K562 (cell line): Measurements from ENCODE around the gene NPAS1. TPM values are rescaled to one million over a fixed set of nuclear protein-coding genes. Genes with fewer than 3 reads are reported as not detected.

Source experiments
- ASH1L ChIP-seq: fragments of 450-650 bp; IDR thresholded peaks from 2 replicates; pipeline ENCODE4 v1.6.1; 2018; ENCODE audit warnings: borderline replicate concordance, mild to moderate bottlenecking, low read depth; ENCODE audit not compliant: partially characterized antibody
- BCL6 ChIP-seq: fragments of 250-450 bp; sonication (Bioruptor Pico); IDR thresholded peaks from 2 replicates; pipeline ENCODE4 v1.4.0; 2020
- CBFA2T2 ChIP-seq: fragments of 450-650 bp; conservative IDR thresholded peaks from 2 replicates; pipeline ENCODE4 v1.6.1; 2017; ENCODE audit warnings: mild to moderate bottlenecking
- HDAC8 ChIP-seq: fragments of 450-650 bp; IDR thresholded peaks from 2 replicates; pipeline ENCODE4 v1.6.1; 2016; ENCODE audit warnings: mild to moderate bottlenecking, missing genetic modification characterization, moderate library complexity, missing compliant biosample characterization
- ID3 ChIP-seq, 2 experiments: fragments of 250-450 bp in 1 of 2; fragments of 450-650 bp in 1 of 2; sonication (Bioruptor Pico) in 1 of 2; IDR thresholded peaks; 2 replicates each; pipeline versions ENCODE4 v1.6.1 to v1.8.0; 2016 to 2021; ENCODE audit warnings: mild to moderate bottlenecking in 2 of 2, moderate library complexity in 2 of 2, missing compliant biosample characterization in 1 of 2, missing genetic modification characterization in 1 of 2
- KDM1A ChIP-seq, 2 experiments: fragments of 450-650 bp; IDR thresholded peaks; 2 replicates each; pipeline ENCODE4 v1.6.1; 2016; ENCODE audit warnings: mild to moderate bottlenecking in 2 of 2
- KDM4B ChIP-seq, 2 experiments: fragments of 450-650 bp in 1 of 2; sonication (generic) in 1 of 2; IDR thresholded peaks; 2 replicates each; pipeline ENCODE4 v1.6.1; 2016 to 2017; ENCODE audit warnings: borderline replicate concordance in 2 of 2, antibody characterized with exemption in 1 of 2, low read depth in 1 of 2, mild to moderate bottlenecking in 1 of 2
- MTA1 ChIP-seq: fragments of 450-650 bp; IDR thresholded peaks from 2 replicates; pipeline ENCODE4 v1.6.1; 2017; ENCODE audit warnings: borderline replicate concordance
- NRF1 ChIP-seq, 2 experiments: fragments of 450-650 bp; IDR thresholded peaks in 1 of 2; conservative IDR thresholded peaks in 1 of 2; 2 replicates each; pipeline ENCODE4 v1.6.1; 2014; ENCODE audit warnings: mild to moderate bottlenecking in 2 of 2
- SMAD4 ChIP-seq: fragments of 250-450 bp; sonication (Bioruptor Pico); conservative IDR thresholded peaks from 2 replicates; pipeline ENCODE4 v1.8.0; 2021; ENCODE audit warnings: inconsistent platforms, mild to moderate bottlenecking, moderate library complexity
- ZBTB26 ChIP-seq: fragments of 450-650 bp; formaldehyde crosslinking; IDR thresholded peaks from 2 replicates; pipeline ENCODE4 v1.4.0; 2022; ENCODE audit warnings: missing genetic modification characterization
- ZNF165 ChIP-seq: fragments of 250-450 bp; sonication (Bioruptor Pico); IDR thresholded peaks from 2 replicates; pipeline ENCODE4 v1.4.0; 2020; ENCODE audit warnings: borderline replicate concordance
- ZNF23 ChIP-seq: fragments of 250-450 bp; sonication (Bioruptor Pico); IDR thresholded peaks from 2 replicates; pipeline ENCODE4 v1.4.0; 2020; ENCODE audit warnings: mild to moderate bottlenecking
- ZNF586 ChIP-seq: fragments of 450-650 bp; formaldehyde crosslinking; conservative IDR thresholded peaks from 2 replicates; pipeline ENCODE4 v1.4.0; 2020; ENCODE audit warnings: mild to moderate bottlenecking, moderate library complexity
- ZNF592 ChIP-seq: fragments of 450-650 bp; IDR thresholded peaks from 2 replicates; pipeline ENCODE4 v1.6.1; 2017; ENCODE audit warnings: antibody characterized with exemption, mild to moderate bottlenecking
- polyA plus RNA-seq, 8 experiments: library from polyadenylated mRNA; depleted of rRNA in 4 of 8; stranded (reverse) in 5 of 8; unstranded in 3 of 8; fragments of >200 nt; fragmentation: Nextera tagmentation in 2 of 8; fragmentation: Illumina TruSeq in 1 of 8; extraction: Ambion mirVana in 2 of 8; extraction: Trizol in 1 of 8; gene quantifications; 2 replicates each; pipeline versions ENCODE4 v1.2.1 to v1.2.3, GENCODE V29; 2011 to 2014; ENCODE audit warnings: inconsistent platforms in 1 of 8, missing spikeins in 1 of 8
- total RNA-seq, 7 experiments: library from RNA; depleted of rRNA in 6 of 7; stranded (reverse); fragments of >200 nt in 6 of 7; fragmentation: Illumina TruSeq in 2 of 7; extraction: Trizol in 2 of 7; gene quantifications; 2 replicates each; pipeline versions ENCODE4 v1.2.1 to v1.2.3, GENCODE V29; 2011 to 2021; ENCODE audit warnings: low replicate concordance in 1 of 7
- TF ChIP-seq, protein P1 (sequence below): sonication (generic); formaldehyde crosslinking; IDR thresholded peaks from 2 replicates; pipeline ENCODE4 v1.8.0; 2023; ENCODE audit warnings: mild to moderate bottlenecking, missing genetic modification reagents
- TF ChIP-seq, protein P2 (sequence below), 3 experiments: IDR thresholded peaks in 2 of 3; conservative IDR thresholded peaks in 1 of 3; 2 replicates each; pipeline ENCODE4 v1.5.1; 2011 to 2012; ENCODE audit warnings: low read length in 3 of 3, mild to moderate bottlenecking in 3 of 3, control low read depth in 2 of 3, improper control_type of control experiment in 1 of 3, inconsistent platforms in 1 of 3, low read depth in 1 of 3, mixed read lengths in 1 of 3, moderate library complexity in 1 of 3; ENCODE audit not compliant: insufficient read depth in 2 of 3

Gene NPAS1
- total and polyA plus RNA-seq, 9 of the 15 experiments (the other 6 are each of a cell fraction or from before 2014, with no cell fraction given) = 0.58 to 5.3 (median 2.0) TPM; not detected in 2

DNA sequence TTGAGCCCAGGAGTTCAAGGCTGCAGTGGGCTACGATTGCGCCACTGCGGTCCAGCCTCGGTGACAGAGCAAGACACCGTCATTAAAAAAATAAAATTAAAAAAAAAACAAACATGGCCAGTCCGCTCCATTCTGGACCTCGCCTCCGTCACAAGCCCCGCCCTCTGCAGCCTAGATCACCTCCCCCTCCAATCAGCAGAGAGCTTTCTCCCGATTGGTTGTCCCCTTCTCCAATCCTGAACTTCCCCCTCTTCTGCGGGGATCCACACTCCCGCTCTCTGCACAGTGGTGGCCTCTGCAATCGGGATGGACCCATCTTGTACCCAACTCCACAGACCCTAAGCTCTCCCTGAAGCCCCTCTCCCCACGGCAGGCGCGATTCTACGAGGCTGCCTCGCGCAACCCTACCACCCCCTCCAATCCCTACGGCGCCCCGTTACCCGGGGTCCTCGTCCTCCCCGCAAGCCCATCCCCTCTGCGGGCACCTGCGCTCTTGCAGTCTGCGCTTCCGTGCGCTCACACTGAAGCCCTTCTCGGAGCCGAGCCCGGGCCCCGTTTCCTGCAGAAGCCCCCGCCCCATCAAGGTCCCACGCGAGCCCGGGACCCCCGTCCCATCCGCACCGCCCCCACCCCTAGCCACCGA is 28.2 kb downstream of the NPAS1 start (continued):
- TF ChIP-seq, protein P1, sequence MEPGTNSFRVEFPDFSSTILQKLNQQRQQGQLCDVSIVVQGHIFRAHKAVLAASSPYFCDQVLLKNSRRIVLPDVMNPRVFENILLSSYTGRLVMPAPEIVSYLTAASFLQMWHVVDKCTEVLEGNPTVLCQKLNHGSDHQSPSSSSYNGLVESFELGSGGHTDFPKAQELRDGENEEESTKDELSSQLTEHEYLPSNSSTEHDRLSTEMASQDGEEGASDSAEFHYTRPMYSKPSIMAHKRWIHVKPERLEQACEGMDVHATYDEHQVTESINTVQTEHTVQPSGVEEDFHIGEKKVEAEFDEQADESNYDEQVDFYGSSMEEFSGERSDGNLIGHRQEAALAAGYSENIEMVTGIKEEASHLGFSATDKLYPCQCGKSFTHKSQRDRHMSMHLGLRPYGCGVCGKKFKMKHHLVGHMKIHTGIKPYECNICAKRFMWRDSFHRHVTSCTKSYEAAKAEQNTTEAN = 0 out of 2 replicates have a peak, but pooled peaks have one; percentile 38
- TF ChIP-seq HDAC8 = no peak
- no peak for TF ChIP-seq ZNF23
- TF ChIP-seq ZNF586 (CRISPR knock-in tag) = no peak
- no peak for TF ChIP-seq BCL6 (CRISPR knock-in tag)
- no peak for TF ChIP-seq ID3 (CRISPR knock-in tag; IDR thresholded peaks at IDR 0.05)
- no peak for TF ChIP-seq ID3 (tag; IDR thresholded peaks at IDR 0.05)
- peak; percentile 96 for TF ChIP-seq KDM1A (IDR thresholded peaks at IDR 0.05)
- TF ChIP-seq CBFA2T2 = no peak
- TF ChIP-seq MTA1 = no peak
- no peak for TF ChIP-seq KDM4B (IDR thresholded peaks at IDR 0.05; ENCODE audit: borderline replicate concordance in 2 of 2, low read depth in 1 of 2)
- TF ChIP-seq ZBTB26 (CRISPR knock-in tag) = no peak
- no peak for TF ChIP-seq SMAD4 (CRISPR knock-in tag)
- peak; percentile 17 to 33; a peak in 2 of 4 replicates for TF ChIP-seq NRF1 (conservative IDR thresholded peaks at IDR 0.05 in 1 of 2, IDR thresholded peaks at IDR 0.05 in 1 of 2)
- TF ChIP-seq ZNF165 (CRISPR knock-in tag) = no peak
- peak; percentile 84 for TF ChIP-seq ASH1L
- no peak for TF ChIP-seq ZNF592
- TF ChIP-seq, protein P2, sequence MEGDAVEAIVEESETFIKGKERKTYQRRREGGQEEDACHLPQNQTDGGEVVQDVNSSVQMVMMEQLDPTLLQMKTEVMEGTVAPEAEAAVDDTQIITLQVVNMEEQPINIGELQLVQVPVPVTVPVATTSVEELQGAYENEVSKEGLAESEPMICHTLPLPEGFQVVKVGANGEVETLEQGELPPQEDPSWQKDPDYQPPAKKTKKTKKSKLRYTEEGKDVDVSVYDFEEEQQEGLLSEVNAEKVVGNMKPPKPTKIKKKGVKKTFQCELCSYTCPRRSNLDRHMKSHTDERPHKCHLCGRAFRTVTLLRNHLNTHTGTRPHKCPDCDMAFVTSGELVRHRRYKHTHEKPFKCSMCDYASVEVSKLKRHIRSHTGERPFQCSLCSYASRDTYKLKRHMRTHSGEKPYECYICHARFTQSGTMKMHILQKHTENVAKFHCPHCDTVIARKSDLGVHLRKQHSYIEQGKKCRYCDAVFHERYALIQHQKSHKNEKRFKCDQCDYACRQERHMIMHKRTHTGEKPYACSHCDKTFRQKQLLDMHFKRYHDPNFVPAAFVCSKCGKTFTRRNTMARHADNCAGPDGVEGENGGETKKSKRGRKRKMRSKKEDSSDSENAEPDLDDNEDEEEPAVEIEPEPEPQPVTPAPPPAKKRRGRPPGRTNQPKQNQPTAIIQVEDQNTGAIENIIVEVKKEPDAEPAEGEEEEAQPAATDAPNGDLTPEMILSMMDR (IDR thresholded peaks at IDR 0.05 in 2 of 3, conservative IDR thresholded peaks at IDR 0.05 in 1 of 3; ENCODE audit: insufficient read depth in 2 of 3, low read depth in 1 of 3, low read length in 3 of 3) = no peak
